Measurements from ENCODE around the gene HSPA14. TPM values are rescaled to one million over a fixed set of nuclear protein-coding genes. Genes with fewer than 3 reads are reported as not detected.

Gene HSPA14
- total and polyA plus RNA-seq, 4 donors = 5.3 to 9.0 (median 8.5) TPM

- DNase-seq (ENCODE audit: low spot score) = no peak
- Histone ChIP-seq H3K4me3 (ENCODE audit: low read depth in 1 of 3, low read length in 3 of 3) (peak overlapping the region in 2 of 3 donors; percentile 50 to 99), H3K27ac (ENCODE audit: low read depth in 1 of 2, low read length in 2 of 2) (no peak overlapping the region)
Measured at GRCh38 chr10:14879928-14880193, 41.8 kb downstream of the HSPA14 start.

More at GRCh38 chr10:14879928-14880193, 41.8 kb downstream of the HSPA14 start:
- H3K9ac ChIP-seq (ENCODE audit: low read depth in 1 of 2, low read length in 2 of 2) = peak overlapping the region in 1 of 2 donors; percentile 21
- H3K27me3 ChIP-seq (ENCODE audit: control insufficient read depth in 4 of 4, insufficient read depth in 4 of 4, low read length in 3 of 4) = no peaks in the 10 kb centered on the region
- WGBS = 5% methylated on average over 5 of the region's 5 CpGs
- H3K4me1 ChIP-seq (ENCODE audit: control insufficient read depth in 4 of 4, insufficient read depth in 4 of 4, low read length in 3 of 4) = peaks cover 2 to 18% (median 8%) of the 10 kb centered on the region in 4 donors
- H3K9me3 ChIP-seq (ENCODE audit: control insufficient read depth in 4 of 4, low read length in 3 of 4) = no peaks in the 10 kb centered on the region
- no peaks in the 10 kb centered on the region for H3K36me3 ChIP-seq (ENCODE audit: control insufficient read depth in 4 of 4, insufficient read depth in 3 of 4, low read depth in 1 of 4, low read length in 3 of 4)
- TF ChIP-seq JUND (IDR thresholded peaks at IDR 0.05) = no peak
- no peak for TF ChIP-seq TAF1 (conservative IDR thresholded peaks at IDR 0.05)
- TF ChIP-seq, protein P1, sequence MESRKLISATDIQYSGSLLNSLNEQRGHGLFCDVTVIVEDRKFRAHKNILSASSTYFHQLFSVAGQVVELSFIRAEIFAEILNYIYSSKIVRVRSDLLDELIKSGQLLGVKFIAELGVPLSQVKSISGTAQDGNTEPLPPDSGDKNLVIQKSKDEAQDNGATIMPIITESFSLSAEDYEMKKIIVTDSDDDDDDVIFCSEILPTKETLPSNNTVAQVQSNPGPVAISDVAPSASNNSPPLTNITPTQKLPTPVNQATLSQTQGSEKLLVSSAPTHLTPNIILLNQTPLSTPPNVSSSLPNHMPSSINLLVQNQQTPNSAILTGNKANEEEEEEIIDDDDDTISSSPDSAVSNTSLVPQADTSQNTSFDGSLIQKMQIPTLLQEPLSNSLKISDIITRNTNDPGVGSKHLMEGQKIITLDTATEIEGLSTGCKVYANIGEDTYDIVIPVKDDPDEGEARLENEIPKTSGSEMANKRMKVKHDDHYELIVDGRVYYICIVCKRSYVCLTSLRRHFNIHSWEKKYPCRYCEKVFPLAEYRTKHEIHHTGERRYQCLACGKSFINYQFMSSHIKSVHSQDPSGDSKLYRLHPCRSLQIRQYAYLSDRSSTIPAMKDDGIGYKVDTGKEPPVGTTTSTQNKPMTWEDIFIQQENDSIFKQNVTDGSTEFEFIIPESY (IDR thresholded peaks at IDR 0.05) = no peak
- TF ChIP-seq CTCF (IDR thresholded peaks at IDR 0.05; ENCODE audit: low read depth, low read length, missing input control) = no peak
- TF ChIP-seq, protein P2, sequence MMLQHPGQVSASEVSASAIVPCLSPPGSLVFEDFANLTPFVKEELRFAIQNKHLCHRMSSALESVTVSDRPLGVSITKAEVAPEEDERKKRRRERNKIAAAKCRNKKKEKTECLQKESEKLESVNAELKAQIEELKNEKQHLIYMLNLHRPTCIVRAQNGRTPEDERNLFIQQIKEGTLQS (IDR thresholded peaks at IDR 0.05) = no peak
- no peak for TF ChIP-seq RXRA (IDR thresholded peaks at IDR 0.05)
- no peak for TF ChIP-seq REST (IDR thresholded peaks at IDR 0.05)
